K562 (cell line): ENCODE data around the gene TBC1D9. TPM values are rescaled to one million over a fixed set of nuclear protein-coding genes. Genes with fewer than 3 reads are reported as not detected.

Experiments used
- ATAC-seq: fragments of 200-7000 bp; cut with Tn5 transposase; 3 replicates; pipeline ENCODE4 v1.9.1; 2020; ENCODE audit warnings: moderate library complexity
- BruUV-seq: library from RNA; stranded (reverse); fragments of 400-500 nt; replicated peaks from 2 replicates; lab custom pipeline; 2021; lab: Mats Ljungman, UMichigan
- CTCF ChIA-PET: fragments of 300-600 bp; formaldehyde crosslinking; extraction: SDS; loops from one replicate; lab custom pipeline; 2021; ENCODE audit warnings: low intra/inter-chr PET ratio; lab: Yijun Ruan, JAX
- POLR2A ChIA-PET: fragments of 300-600, 350-650 bp; sonication (Branson Sonifier 250); formaldehyde crosslinking; extraction: SDS; loops from one replicate; lab custom pipeline; 2021; ENCODE audit warnings: antibody characterized with exemption, inconsistent platforms; lab: Yijun Ruan, JAX
- DNase-seq, 4 experiments: peaks; one replicate each; pipeline versions ENCODE4 v3.0.0 to v3.0.0-alpha.2; 2011 to 2018; ENCODE audit warnings: low spot score in 3 of 4, mixed read lengths in 3 of 4; ENCODE audit errors: extremely low read depth in 1 of 4
- FAIRE-seq: peaks from 2 replicates; lab custom pipeline; 2011; peaks lifted over from hg19 to GRCh38; lab: Jason Lieb, UNC
- H2AFZ ChIP-seq: 2 replicates; pipeline ENCODE4 v1.6.0; 2011; ENCODE audit warnings: low read depth, low read length, control low read depth, inconsistent platforms
- H3K27ac ChIP-seq: fragments of 200-600 bp; 3 replicates; pipeline ENCODE4 v1.8.0; 2011; ENCODE audit warnings: low read depth, mild to moderate bottlenecking, control low read depth, inconsistent platforms, low read length, moderate library complexity, mixed read lengths; ENCODE audit errors: extremely low read depth
- H3K27me3 ChIP-seq, 2 experiments: fragments of 300-600 bp in 1 of 2; 2 replicates in 1 of 2; 3 replicates in 1 of 2; pipeline versions ENCODE4 v1.6.0 to v1.8.0; 2011; ENCODE audit warnings: inconsistent platforms in 2 of 2, low read length in 2 of 2, mild to moderate bottlenecking in 1 of 2, mixed read lengths in 1 of 2, moderate library complexity in 1 of 2; ENCODE audit not compliant: control insufficient read depth in 2 of 2, insufficient read depth in 2 of 2
- H3K36me3 ChIP-seq: fragments of 300-600 bp; 3 replicates; pipeline ENCODE4 v1.8.0; 2011; ENCODE audit warnings: mild to moderate bottlenecking, low read length, inconsistent platforms; ENCODE audit not compliant: control insufficient read depth, insufficient read depth
- H3K4me1 ChIP-seq, 2 experiments: fragments of 200-600 bp in 1 of 2; replicated peaks in 1 of 2; 2 replicates in 1 of 2; 3 replicates in 1 of 2; pipeline versions ENCODE4 v1.5.1 to v1.8.0; 2011; ENCODE audit warnings: inconsistent platforms in 2 of 2, low read length in 2 of 2, mild to moderate bottlenecking in 1 of 2, mixed read lengths in 1 of 2, moderate library complexity in 1 of 2; ENCODE audit not compliant: control insufficient read depth in 2 of 2, insufficient read depth in 2 of 2
- H3K4me2 ChIP-seq: 2 replicates; pipeline ENCODE4 v1.6.1; 2011; ENCODE audit warnings: low read length, control low read depth, inconsistent platforms, mixed read lengths; ENCODE audit not compliant: insufficient read depth
- H3K4me3 ChIP-seq: fragments of 200-600 bp; sonication (generic), shearing (Covaris generic); 2 replicates; pipeline ENCODE4 v1.5.1; 2016; ENCODE audit warnings: control low read depth, inconsistent platforms
- H3K79me2 ChIP-seq: fragments of 200-600 bp; 3 replicates; pipeline ENCODE4 v1.8.0; 2011; ENCODE audit warnings: low read length, inconsistent platforms; ENCODE audit not compliant: control insufficient read depth, insufficient read depth
- H3K9ac ChIP-seq, 2 experiments: 2 replicates each; pipeline versions ENCODE4 v1.6.0 to v1.6.1; 2011; ENCODE audit warnings: low read depth in 2 of 2, low read length in 2 of 2, control low read depth in 1 of 2, inconsistent platforms in 1 of 2, mild to moderate bottlenecking in 1 of 2, mixed read lengths in 1 of 2; ENCODE audit not compliant: insufficient read depth in 1 of 2
- H3K9me1 ChIP-seq: one replicate; pipeline ENCODE4 v1.6.0; 2011; ENCODE audit warnings: inconsistent platforms, mild to moderate bottlenecking, low read length, moderate library complexity; ENCODE audit not compliant: control insufficient read depth, insufficient read depth
- H3K9me3 ChIP-seq: replicated peaks from 2 replicates; pipeline ENCODE4 v1.5.1; 2011; ENCODE audit warnings: low read depth, low read length, inconsistent platforms; ENCODE audit not compliant: control insufficient read depth, insufficient read depth
- H4K20me1 ChIP-seq: replicated peaks from 2 replicates; pipeline ENCODE4 v1.6.1; 2011; ENCODE audit warnings: low read length, inconsistent platforms, mixed read lengths; ENCODE audit not compliant: control insufficient read depth, insufficient read depth
- HDAC6 ChIP-seq: IDR thresholded peaks from 2 replicates; pipeline ENCODE4 v1.6.1; 2012; ENCODE audit warnings: low read depth, mild to moderate bottlenecking, control low read depth, inconsistent platforms, low read length, moderate library complexity
- JUN ChIP-seq, 2 experiments: sonication (generic) in 1 of 2; formaldehyde crosslinking in 1 of 2; IDR thresholded peaks; 2 replicates each; pipeline versions ENCODE4 v1.6.1 to v1.8.0; 2012 to 2022; ENCODE audit warnings: borderline replicate concordance in 2 of 2, mild to moderate bottlenecking in 2 of 2, improper control_type of control experiment in 1 of 2, low read depth in 1 of 2, low read length in 1 of 2, missing genetic modification reagents in 1 of 2
- NFATC3 ChIP-seq: fragments of 450-650 bp; IDR thresholded peaks from 2 replicates; pipeline ENCODE4 v1.6.1; 2017; ENCODE audit warnings: mild to moderate bottlenecking
- TCF7L2 ChIP-seq: fragments of 150-350 bp; IDR thresholded peaks from 2 replicates; pipeline ENCODE4 v1.6.1; 2016; ENCODE audit warnings: low read depth, mild to moderate bottlenecking, low read length, moderate library complexity
- ZNF133 ChIP-seq: fragments of 250-450 bp; sonication (Bioruptor Pico); IDR thresholded peaks from 2 replicates; pipeline ENCODE4 v1.4.0; 2020; ENCODE audit warnings: mild to moderate bottlenecking
- WGBS: fragments of 100-300 bp; shearing (Covaris generic); methylation state at CpG from one replicate; pipeline ENCODE4 v1.1.6; 2016; ENCODE audit warnings: low coverage, mixed read lengths; ENCODE audit not compliant: insufficient coverage; ENCODE audit errors: missing lambda C conversion rate; 5-methylcytosine and 5-hydroxymethylcytosine counted together
- in situ Hi-C: fragments of 300-500 bp; cut with MboI; formaldehyde crosslinking; loops from 4 replicates; pipeline ENCODE4 v1.15.0; 2018; ENCODE audit warnings: inconsistent platforms, mixed read lengths
- intact Hi-C: fragments of 100-400 bp; cut with micrococcal nuclease; formaldehyde crosslinking; loops from 2 replicates; pipeline ENCODE4 v1.14.2; 2022
- polyA plus RNA-seq, 8 experiments: library from polyadenylated mRNA; depleted of rRNA in 4 of 8; stranded (reverse) in 5 of 8; unstranded in 3 of 8; fragments of >200 nt; fragmentation: Nextera tagmentation in 2 of 8; fragmentation: Illumina TruSeq in 1 of 8; extraction: Ambion mirVana in 2 of 8; extraction: Trizol in 1 of 8; gene quantifications; 2 replicates each; pipeline versions ENCODE4 v1.2.1 to v1.2.3, GENCODE V29; 2011 to 2014; ENCODE audit warnings: inconsistent platforms in 1 of 8, missing spikeins in 1 of 8
- total RNA-seq, 7 experiments: library from RNA; depleted of rRNA in 6 of 7; stranded (reverse); fragments of >200 nt in 6 of 7; fragmentation: Illumina TruSeq in 2 of 7; extraction: Trizol in 2 of 7; gene quantifications; 2 replicates each; pipeline versions ENCODE4 v1.2.1 to v1.2.3, GENCODE V29; 2011 to 2021; ENCODE audit warnings: low replicate concordance in 1 of 7

TBC1D9 gene
- total and polyA plus RNA-seq, 9 of the 15 experiments (the other 6 are each of a cell fraction or from before 2014, with no cell fraction given): 0.13 TPM; not detected in 8

GRCh38 chr4:140742838-140743193 lies 13.4 kb downstream of the TBC1D9 start:
- BruUV-seq: no TSS peak
- ATAC-seq (no peak), FAIRE-seq (no peak), DNase-seq (no peak)
- Histone ChIP-seq H3K36me3 (no peaks in the 10 kb centered on the region), H2AFZ (no peak overlapping the region), H3K9me1 (no peaks in the 10 kb centered on the region), H3K9ac (no peak overlapping the region), H3K79me2 (no peaks in the 10 kb centered on the region), H3K4me1 (no peaks in the 10 kb centered on the region), H4K20me1 (no peaks in the 10 kb centered on the region), H3K4me3 (no peak overlapping the region), H3K9me3 (no peaks in the 10 kb centered on the region), H3K27ac (no peak overlapping the region), H3K27me3 (no peaks in the 10 kb centered on the region), H3K4me2 (no peak overlapping the region)
- CTCF ChIA-PET: no interaction called here
- 0% methylated on average over 1 of the region's 1 CpG for WGBS
- intact Hi-C loops: no loop called here
- in situ Hi-C loops: no loop called here
- POLR2A ChIA-PET: interaction anchor here (1.0 kb wide), 1 partner anchor 8 kb away, joined by 4 read pairs; no protein-coding TSS in a partner anchor
- TF ChIP-seq JUN (IDR thresholded peaks at IDR 0.05; ENCODE audit: borderline replicate concordance, low read depth, low read length) (no peak), JUN (CRISPR knock-in tag; IDR thresholded peaks at IDR 0.05; ENCODE audit: borderline replicate concordance) (no peak), TCF7L2 (no peak), ZNF133 (CRISPR knock-in tag) (no peak), NFATC3 (no peak), HDAC6 (no peak)
